Gastroesophageal sphincter (tissue), 4 donors: Measurements from ENCODE around the gene GPR27. TPM values are rescaled to one million over a fixed set of nuclear protein-coding genes. Genes with fewer than 3 reads are reported as not detected.

Experiments used
- ATAC-seq: fragments of 150-250 bp; one replicate; pipeline ENCODE4 v1.9.1; 2016; ENCODE audit warnings: mild to moderate bottlenecking, moderate library complexity
- H3K27ac ChIP-seq, 4 donors: fragments of 200-600 bp; sonication (generic) in 3 of 4; 1 replicate in 3 of 4; 2 replicates in 1 of 4; pipeline ENCODE4 v1.5.1; 2016 to 2019
- H3K27me3 ChIP-seq: fragments of 200-600 bp; sonication (generic); one replicate; pipeline ENCODE4 v1.5.1; 2019
- H3K36me3 ChIP-seq, 2 donors: fragments of 200-600 bp; sonication (generic); one replicate each; pipeline ENCODE4 v1.5.1; 2019; ENCODE audit warnings: control low read depth in 1 of 2
- H3K4me1 ChIP-seq, 3 donors: fragments of 200-600 bp; sonication (generic); 1 replicate in 2 of 3; 2 replicates in 1 of 3; pipeline ENCODE4 v1.5.1; 2016 to 2019; ENCODE audit warnings: control low read depth in 2 of 3
- H3K4me3 ChIP-seq, 2 donors: fragments of 200-600 bp; sonication (generic); one replicate each; pipeline ENCODE4 v1.5.1; 2019; ENCODE audit warnings: mild to moderate bottlenecking in 1 of 2, moderate library complexity in 1 of 2
- H3K9me3 ChIP-seq, 3 donors: fragments of 200-600 bp; sonication (generic); one replicate each; pipeline ENCODE4 v1.5.1; 2017 to 2019; ENCODE audit warnings: control low read depth in 2 of 3
- EP300 ChIP-seq: sonication (generic); formaldehyde crosslinking; IDR thresholded peaks from one replicate; pipeline ENCODE4 v1.6.1; 2017; ENCODE audit warnings: antibody characterized with exemption, mild to moderate bottlenecking
- POLR2A ChIP-seq, 2 donors: fragments of 450-650 bp; IDR thresholded peaks; one replicate each; pipeline ENCODE4 v1.6.1; 2017; ENCODE audit warnings: antibody characterized with exemption in 2 of 2, mild to moderate bottlenecking in 2 of 2, moderate library complexity in 1 of 2
- POLR2AphosphoS5 ChIP-seq: sonication (generic); formaldehyde crosslinking; IDR thresholded peaks from one replicate; pipeline ENCODE4 v1.6.1; 2017; ENCODE audit warnings: antibody characterized with exemption
- WGBS, 2 donors: methylation state at CpG; one replicate each; pipeline ENCODE4 v1.1.5; 2018; ENCODE audit warnings: low coverage in 1 of 2; 5-methylcytosine and 5-hydroxymethylcytosine counted together
- total RNA-seq, 4 donors: library from RNA; depleted of rRNA; stranded (reverse); fragments of >200 nt; gene quantifications; one replicate each; pipeline ENCODE4 v1.1.0, GENCODE V29; 2016
- TF ChIP-seq, protein P1 (sequence below), 4 experiments: fragments of 200-600 bp in 2 of 4; fragments of 450-650 bp in 2 of 4; sonication (generic) in 1 of 4; IDR thresholded peaks; one replicate each; pipeline ENCODE4 v1.5.1; 2017 to 2019; ENCODE audit warnings: antibody characterized with exemption in 4 of 4, mild to moderate bottlenecking in 2 of 4, moderate library complexity in 2 of 4

GPR27 gene
- total RNA-seq, 4 donors from 2014 or later: 1.7 to 2.8 (median 2.0) TPM

DNA sequence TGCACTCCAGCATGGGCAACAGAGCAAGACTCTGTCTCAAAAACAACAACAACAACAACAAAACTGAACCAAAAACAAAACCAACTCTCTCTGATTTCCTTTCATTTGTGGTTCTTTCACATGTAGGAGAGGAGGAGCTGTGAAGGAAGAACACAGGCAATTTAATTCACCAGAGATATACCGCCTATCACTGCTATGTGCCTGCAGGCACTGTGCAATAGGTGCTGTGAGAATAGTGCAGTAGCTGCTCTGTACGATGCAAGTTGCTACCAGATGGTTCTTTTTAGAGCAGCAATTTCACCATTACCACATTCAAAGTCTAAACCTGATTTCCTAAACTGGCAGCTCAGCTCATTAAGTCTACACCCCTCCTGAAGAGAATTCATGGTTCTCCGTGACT, 42.6 kb downstream of the GPR27 start:
- Histone ChIP-seq H3K27ac (no peak overlapping the region), H3K4me1 (no peaks in the 10 kb centered on the region)
- no peak for ATAC-seq

DNA sequence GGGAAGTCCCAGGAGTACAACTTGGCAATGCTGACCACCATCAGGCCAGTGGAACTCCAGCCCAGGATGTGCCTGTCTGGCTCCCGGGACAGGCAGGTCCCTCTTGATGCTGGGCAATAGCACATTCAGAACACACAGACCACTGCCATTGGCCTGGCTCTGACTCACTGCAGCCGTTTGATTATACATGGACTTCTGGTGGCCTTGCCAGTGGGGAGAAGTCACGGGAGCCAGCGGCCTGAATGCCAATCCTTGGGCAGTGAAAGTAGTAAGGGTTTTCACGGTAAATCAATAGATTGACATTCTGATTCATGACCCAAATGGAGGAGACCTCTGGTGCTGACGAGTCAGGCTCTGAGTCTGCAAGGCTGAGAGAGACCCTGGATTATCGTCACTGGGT, 43.8 kb downstream of the GPR27 start:
- no peaks in the 10 kb centered on the region for H3K36me3 ChIP-seq
- H3K9me3 ChIP-seq: no peaks in the 10 kb centered on the region
- ATAC-seq: no peak
- no peak overlapping the region for H3K4me3 ChIP-seq
- WGBS, 2 donors: 92 to 100% methylated on average over 2 to 4 of the region's 7 CpGs
- H3K27me3 ChIP-seq: peaks cover 28% of the 10 kb centered on the region
- TF ChIP-seq POLR2AphosphoS5: no peak
- TF ChIP-seq POLR2A (IDR thresholded peaks at IDR 0.05): no peak
- TF ChIP-seq, protein P1, sequence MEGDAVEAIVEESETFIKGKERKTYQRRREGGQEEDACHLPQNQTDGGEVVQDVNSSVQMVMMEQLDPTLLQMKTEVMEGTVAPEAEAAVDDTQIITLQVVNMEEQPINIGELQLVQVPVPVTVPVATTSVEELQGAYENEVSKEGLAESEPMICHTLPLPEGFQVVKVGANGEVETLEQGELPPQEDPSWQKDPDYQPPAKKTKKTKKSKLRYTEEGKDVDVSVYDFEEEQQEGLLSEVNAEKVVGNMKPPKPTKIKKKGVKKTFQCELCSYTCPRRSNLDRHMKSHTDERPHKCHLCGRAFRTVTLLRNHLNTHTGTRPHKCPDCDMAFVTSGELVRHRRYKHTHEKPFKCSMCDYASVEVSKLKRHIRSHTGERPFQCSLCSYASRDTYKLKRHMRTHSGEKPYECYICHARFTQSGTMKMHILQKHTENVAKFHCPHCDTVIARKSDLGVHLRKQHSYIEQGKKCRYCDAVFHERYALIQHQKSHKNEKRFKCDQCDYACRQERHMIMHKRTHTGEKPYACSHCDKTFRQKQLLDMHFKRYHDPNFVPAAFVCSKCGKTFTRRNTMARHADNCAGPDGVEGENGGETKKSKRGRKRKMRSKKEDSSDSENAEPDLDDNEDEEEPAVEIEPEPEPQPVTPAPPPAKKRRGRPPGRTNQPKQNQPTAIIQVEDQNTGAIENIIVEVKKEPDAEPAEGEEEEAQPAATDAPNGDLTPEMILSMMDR (IDR thresholded peaks at IDR 0.05): no peak
- TF ChIP-seq EP300: no peak
- H3K27ac ChIP-seq: no peak overlapping the region
- no peaks in the 10 kb centered on the region for H3K4me1 ChIP-seq

More for the DNA sequence above, 42.6 kb downstream of the GPR27 start:
- 80 to 87% methylated on average over 3 of the region's 3 CpGs for WGBS, 2 donors
- Histone ChIP-seq H3K27me3 (peaks cover 16% of the 10 kb centered on the region), H3K9me3 (no peaks in the 10 kb centered on the region), H3K4me3 (no peak overlapping the region), H3K36me3 (no peaks in the 10 kb centered on the region)
- TF ChIP-seq POLR2A (IDR thresholded peaks at IDR 0.05) (no peak), POLR2AphosphoS5 (no peak), EP300 (no peak)
- TF ChIP-seq, protein P1 (IDR thresholded peaks at IDR 0.05): no peak

DNA sequence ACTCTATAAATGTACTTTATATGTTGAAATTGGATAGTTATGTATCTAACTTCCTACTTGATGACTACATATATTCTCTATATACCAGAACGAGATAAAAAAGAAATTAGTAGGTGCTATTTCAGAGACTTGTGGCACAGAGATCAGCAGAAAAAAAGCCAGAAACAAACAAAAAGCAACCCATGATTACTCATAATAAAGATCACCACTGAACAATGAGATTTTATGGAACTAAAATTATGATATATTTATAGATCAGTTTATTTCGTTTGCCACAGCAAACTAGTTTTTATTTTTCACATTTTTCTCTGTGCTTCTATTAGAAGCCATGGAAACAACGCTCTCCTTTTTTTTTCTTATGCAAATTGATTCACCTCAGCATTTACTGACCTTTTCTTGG, 46.4 kb downstream of the GPR27 start:
- no peaks in the 10 kb centered on the region for H3K4me1 ChIP-seq
- H3K27me3 ChIP-seq: peaks cover 33% of the 10 kb centered on the region
- no peak overlapping the region for H3K27ac ChIP-seq
- ATAC-seq: no peak
- H3K4me3 ChIP-seq: no peak overlapping the region
- TF ChIP-seq POLR2A (IDR thresholded peaks at IDR 0.05): no peak
- TF ChIP-seq POLR2AphosphoS5: no peak
- TF ChIP-seq, protein P1 (IDR thresholded peaks at IDR 0.05): no peak
- TF ChIP-seq EP300: no peak
- H3K36me3 ChIP-seq: no peaks in the 10 kb centered on the region
- no peaks in the 10 kb centered on the region for H3K9me3 ChIP-seq
- 57 to 65% methylated on average over 3 of the region's 3 CpGs for WGBS, 2 donors

DNA sequence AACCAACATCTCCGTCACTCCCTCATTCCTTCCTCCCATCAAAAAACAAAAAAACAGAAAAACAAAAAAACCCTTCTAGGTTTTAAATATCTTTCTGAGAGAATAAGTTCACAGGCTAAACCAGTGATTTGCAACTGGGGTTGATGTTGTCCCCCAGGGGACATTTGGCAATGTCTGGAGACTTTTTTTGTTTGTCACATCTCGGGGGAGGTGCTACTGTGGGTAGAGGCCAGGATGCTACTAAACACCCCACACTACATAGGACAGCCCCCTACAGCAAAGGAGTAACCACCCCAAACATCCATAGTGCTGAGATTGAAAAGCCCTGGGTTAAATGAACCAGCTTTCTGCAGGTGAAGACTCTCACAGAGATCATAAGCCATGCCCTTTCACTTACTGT, 48.3 kb downstream of the GPR27 start:
- H3K4me1 ChIP-seq: no peaks in the 10 kb centered on the region
- H3K27me3 ChIP-seq: peaks cover 33% of the 10 kb centered on the region
- ATAC-seq: no peak
- no peak overlapping the region for H3K27ac ChIP-seq
- TF ChIP-seq POLR2A (IDR thresholded peaks at IDR 0.05): no peak
- TF ChIP-seq POLR2AphosphoS5: no peak
- TF ChIP-seq, protein P1 (IDR thresholded peaks at IDR 0.05): no peak
- no peak for TF ChIP-seq EP300
- no peaks in the 10 kb centered on the region for H3K9me3 ChIP-seq
- WGBS, 2 donors: 40 to 100% methylated on average over 1 of the region's 2 CpGs
- no peaks in the 10 kb centered on the region for H3K36me3 ChIP-seq
- no peak overlapping the region for H3K4me3 ChIP-seq

DNA sequence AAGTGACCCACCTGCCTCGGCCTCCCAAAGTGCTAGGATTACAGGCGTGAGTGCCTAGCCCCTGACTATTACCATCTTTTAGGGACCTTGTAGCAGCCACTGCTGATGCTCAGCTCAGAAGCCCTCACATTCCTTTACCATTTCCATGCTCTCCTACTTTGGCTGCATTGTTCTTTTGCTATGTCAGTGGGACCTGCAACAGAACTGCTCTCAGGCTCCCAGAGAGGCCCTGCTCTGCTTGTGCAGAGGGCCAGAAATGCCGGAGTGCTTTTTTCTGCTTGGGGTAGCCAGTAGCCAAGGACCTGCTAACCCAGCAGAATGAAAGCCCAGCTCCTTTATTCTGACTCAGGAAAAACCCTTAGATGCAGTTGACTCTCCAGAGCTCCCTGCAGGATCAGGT, 49.6 kb downstream of the GPR27 start:
- no peaks in the 10 kb centered on the region for H3K4me1 ChIP-seq
- ATAC-seq: no peak
- H3K36me3 ChIP-seq: no peaks in the 10 kb centered on the region
- 93% methylated on average over 2 of the region's 3 CpGs; no CpG with 5 or more reads in 1 of the 2 donors for WGBS, 2 donors
- no peak overlapping the region for H3K4me3 ChIP-seq
- H3K9me3 ChIP-seq: no peaks in the 10 kb centered on the region
- H3K27ac ChIP-seq: no peak overlapping the region
- peaks cover 33% of the 10 kb centered on the region for H3K27me3 ChIP-seq
- TF ChIP-seq POLR2AphosphoS5 (no peak), POLR2A (IDR thresholded peaks at IDR 0.05) (no peak), EP300 (no peak)
- TF ChIP-seq, protein P1 (IDR thresholded peaks at IDR 0.05): no peak
